ENCODE results near the gene LANCL2. TPM values are rescaled to one million over a fixed set of nuclear protein-coding genes. Genes with fewer than 3 reads are reported as not detected.
A peak's percentile ranks its signal among the peaks of the same experiment; 100 is the strongest.

The LANCL2 gene
- total and polyA plus RNA-seq, 2 donors from 2014 or later: 9.9 to 18.3 TPM

DNA sequence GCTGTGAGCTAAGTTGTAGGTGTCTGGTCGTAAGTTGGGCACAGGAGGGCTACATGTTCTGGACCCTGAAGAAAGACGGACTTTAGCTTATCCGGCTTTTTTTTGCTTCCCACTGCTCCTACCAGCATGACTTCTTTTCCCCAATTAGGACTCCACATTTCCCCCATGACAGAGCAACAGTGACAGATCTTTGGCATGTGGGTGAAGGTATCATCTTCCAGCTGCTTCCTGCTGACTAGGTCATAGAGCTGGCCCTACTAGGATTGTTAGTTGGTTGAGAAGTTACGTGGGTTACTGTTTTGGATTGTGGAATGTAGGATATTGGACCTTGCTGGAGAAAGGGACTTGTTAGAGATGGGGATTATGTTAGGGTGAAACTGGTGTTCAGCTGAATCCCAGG, 21.4 kb downstream of the LANCL2 start:
- H3K4me3 ChIP-seq (ENCODE audit: low read length in 3 of 3): no peak overlapping the region
- no peaks in the 10 kb centered on the region for H3K4me1 ChIP-seq (ENCODE audit: control insufficient read depth in 2 of 3, insufficient read depth in 2 of 3, low read depth in 1 of 3, low read length in 3 of 3)
- DNase-seq: no peak
- intact Hi-C loops (cut with DNase I): no loop called here
- TF ChIP-seq, protein P1, sequence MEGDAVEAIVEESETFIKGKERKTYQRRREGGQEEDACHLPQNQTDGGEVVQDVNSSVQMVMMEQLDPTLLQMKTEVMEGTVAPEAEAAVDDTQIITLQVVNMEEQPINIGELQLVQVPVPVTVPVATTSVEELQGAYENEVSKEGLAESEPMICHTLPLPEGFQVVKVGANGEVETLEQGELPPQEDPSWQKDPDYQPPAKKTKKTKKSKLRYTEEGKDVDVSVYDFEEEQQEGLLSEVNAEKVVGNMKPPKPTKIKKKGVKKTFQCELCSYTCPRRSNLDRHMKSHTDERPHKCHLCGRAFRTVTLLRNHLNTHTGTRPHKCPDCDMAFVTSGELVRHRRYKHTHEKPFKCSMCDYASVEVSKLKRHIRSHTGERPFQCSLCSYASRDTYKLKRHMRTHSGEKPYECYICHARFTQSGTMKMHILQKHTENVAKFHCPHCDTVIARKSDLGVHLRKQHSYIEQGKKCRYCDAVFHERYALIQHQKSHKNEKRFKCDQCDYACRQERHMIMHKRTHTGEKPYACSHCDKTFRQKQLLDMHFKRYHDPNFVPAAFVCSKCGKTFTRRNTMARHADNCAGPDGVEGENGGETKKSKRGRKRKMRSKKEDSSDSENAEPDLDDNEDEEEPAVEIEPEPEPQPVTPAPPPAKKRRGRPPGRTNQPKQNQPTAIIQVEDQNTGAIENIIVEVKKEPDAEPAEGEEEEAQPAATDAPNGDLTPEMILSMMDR (IDR thresholded peaks at IDR 0.05; ENCODE audit: borderline replicate concordance, extremely low read depth, insufficient read depth): no peak
- no peak overlapping the region for H3K27ac ChIP-seq (ENCODE audit: low read depth in 2 of 2, low read length in 2 of 2)
- H3K36me3 ChIP-seq (ENCODE audit: control insufficient read depth in 2 of 3, insufficient read depth in 3 of 3, low read length in 3 of 3): no peaks in the 10 kb centered on the region
- no peak for FAIRE-seq
- no peak overlapping the region for H3K9ac ChIP-seq (ENCODE audit: low read length in 3 of 3)
- H3K27me3 ChIP-seq (ENCODE audit: control insufficient read depth, insufficient read depth, low read length): no peaks in the 10 kb centered on the region
- peaks cover 0 to 8% (median 0%) of the 10 kb centered on the region in 3 donors for H3K9me3 ChIP-seq (ENCODE audit: control insufficient read depth in 2 of 3, insufficient read depth in 1 of 3, low read length in 3 of 3)

DNA sequence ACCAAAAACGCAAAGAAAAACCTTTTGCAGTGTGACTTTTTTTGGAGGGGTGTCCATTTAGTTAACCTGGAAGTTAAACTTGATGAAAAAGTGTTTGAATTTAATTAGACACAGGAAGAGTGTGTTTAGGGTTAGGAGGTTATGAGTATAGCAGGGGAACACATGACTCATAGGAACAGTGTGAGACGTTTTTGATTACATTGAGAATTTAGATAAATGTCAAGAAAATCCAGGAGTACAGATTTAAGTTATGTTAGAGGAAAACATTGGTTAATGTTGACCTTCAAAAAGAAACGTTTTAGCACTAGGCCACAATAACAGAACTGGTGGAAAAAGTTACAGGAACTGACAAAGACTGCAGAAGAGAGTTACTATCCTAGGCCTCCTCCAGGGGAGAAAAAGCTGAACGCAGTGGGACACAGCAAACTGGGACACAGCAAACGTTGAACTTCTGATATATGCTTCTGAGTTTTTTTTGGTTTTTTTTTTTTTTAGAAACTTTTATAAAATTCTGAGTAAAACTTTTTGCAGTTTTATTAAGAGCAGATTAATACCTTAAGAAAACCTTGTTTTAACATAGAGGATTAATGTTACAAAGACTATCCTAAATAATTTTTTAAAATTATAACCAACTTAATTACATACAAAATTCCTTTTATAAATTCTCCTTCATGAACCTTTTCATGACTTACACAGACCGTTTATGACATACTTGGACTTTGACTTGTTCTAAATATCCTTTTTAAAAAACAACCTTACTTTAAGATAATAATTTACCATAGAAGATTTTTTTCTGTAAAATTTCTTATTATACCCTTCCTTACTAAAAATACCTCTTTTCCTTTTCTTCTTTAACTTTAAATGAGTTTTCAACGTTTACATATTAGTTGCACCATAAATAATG, 22.2 kb downstream of the LANCL2 start:
- Histone ChIP-seq H3K27me3 (ENCODE audit: control insufficient read depth, insufficient read depth, low read length) (no peaks in the 10 kb centered on the region), H3K27ac (ENCODE audit: low read depth in 2 of 2, low read length in 2 of 2) (no peak overlapping the region), H3K4me1 (ENCODE audit: control insufficient read depth in 2 of 3, insufficient read depth in 2 of 3, low read depth in 1 of 3, low read length in 3 of 3) (no peaks in the 10 kb centered on the region), H3K36me3 (ENCODE audit: control insufficient read depth in 2 of 3, insufficient read depth in 3 of 3, low read length in 3 of 3) (no peaks in the 10 kb centered on the region), H3K4me3 (ENCODE audit: low read length in 3 of 3) (no peak overlapping the region), H3K9ac (ENCODE audit: low read length in 3 of 3) (no peak overlapping the region), H3K9me3 (ENCODE audit: control insufficient read depth in 2 of 3, insufficient read depth in 1 of 3, low read length in 3 of 3) (peaks cover 0 to 8% (median 0%) of the 10 kb centered on the region in 3 donors)
- DNase-seq (peak in 1 of 5 donors; percentile 21), FAIRE-seq (peak; percentile 78)
- TF ChIP-seq, protein P1 (IDR thresholded peaks at IDR 0.05; ENCODE audit: borderline replicate concordance, extremely low read depth, insufficient read depth): no peak
- intact Hi-C loops (cut with DNase I): no loop called here

DNA sequence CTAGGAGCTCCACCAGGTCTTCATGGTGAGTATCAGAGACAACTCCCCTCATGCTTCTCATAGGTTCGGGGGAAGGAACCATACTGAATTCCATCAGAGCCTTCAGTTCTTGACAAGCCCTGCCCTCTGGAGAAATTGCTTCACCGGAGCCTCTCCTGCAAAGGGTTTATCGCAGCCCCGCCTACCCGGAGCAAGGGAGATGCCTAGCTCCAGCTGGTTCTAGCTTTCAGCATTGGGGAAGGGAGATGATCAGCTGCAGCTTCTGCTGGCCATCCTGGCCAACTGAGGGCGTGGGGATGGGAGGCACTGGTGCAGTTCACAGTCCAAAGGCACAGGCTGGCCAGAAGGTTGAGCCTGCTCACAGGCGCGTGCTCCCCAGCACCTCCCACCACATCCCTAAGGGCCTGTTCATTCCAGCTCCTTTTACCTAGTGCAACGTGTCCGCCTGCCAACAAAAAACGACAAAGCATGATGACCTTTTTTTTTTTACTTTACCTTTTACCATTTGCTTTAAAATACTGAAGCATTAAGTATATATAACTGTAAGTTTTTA, 31.2 kb downstream of the LANCL2 start:
- FAIRE-seq: no peak

More for the DNA sequence above, 31.2 kb downstream of the LANCL2 start:
- no peak overlapping the region for H3K9ac ChIP-seq (ENCODE audit: low read length in 3 of 3)
- H3K4me3 ChIP-seq (ENCODE audit: low read length in 3 of 3): peak overlapping the region in 1 of 3 donors; percentile 45
- TF ChIP-seq, protein P1 (IDR thresholded peaks at IDR 0.05; ENCODE audit: borderline replicate concordance, extremely low read depth, insufficient read depth): no peak
- intact Hi-C loops (cut with DNase I): no loop called here
- H3K4me1 ChIP-seq (ENCODE audit: control insufficient read depth in 2 of 3, insufficient read depth in 2 of 3, low read depth in 1 of 3, low read length in 3 of 3): peaks cover 0 to 6% (median 0%) of the 10 kb centered on the region in 3 donors
- peaks cover 0 to 3% (median 0%) of the 10 kb centered on the region in 3 donors for H3K36me3 ChIP-seq (ENCODE audit: control insufficient read depth in 2 of 3, insufficient read depth in 3 of 3, low read length in 3 of 3)
- peak overlapping the region in 1 of 2 donors; percentile 5 for H3K27ac ChIP-seq (ENCODE audit: low read depth in 2 of 2, low read length in 2 of 2)
- no peaks in the 10 kb centered on the region for H3K9me3 ChIP-seq (ENCODE audit: control insufficient read depth in 2 of 3, insufficient read depth in 1 of 3, low read length in 3 of 3)
- H3K27me3 ChIP-seq (ENCODE audit: control insufficient read depth, insufficient read depth, low read length): no peaks in the 10 kb centered on the region
- DNase-seq: no peak
